SKM-1 treated with dmso at 0.1 percent for 144 hours (cell line): ENCODE data around the gene KLK1.
"Not testable (repeated sequence)": the region's sequence is repeated elsewhere in the genome, so short reads cannot be mapped to it uniquely, and the experiment has no call there.

Source experiments
- DNase-seq: peaks from one replicate; lab custom pipeline; 2025; ENCODE audit not compliant: unreplicated experiment; lab: John Stamatoyannopoulos, UW

The KLK1 gene

GRCh38 chr19:50770164-50770563, 53.4 kb downstream of the KLK1 start, which contains the start of gene GPR32:
GPR32 (plus strand) TSS chr19:50770464; CDS start chr19:50770601, 137 bp downstream.
- not testable (repeated sequence) for DNase-seq
